Measurements from ENCODE around the gene MAP1S. TPM values are rescaled to one million over a fixed set of nuclear protein-coding genes. Genes with fewer than 3 reads are reported as not detected.

MAP1S gene
- total RNA-seq, 2 experiments from 2014 or later: 67.3 to 69.1 TPM

GRCh38 chr19:17716309-17716929 lies 2.9 kb upstream of the MAP1S start:
- no peak overlapping the region for H3K27ac Mint-ChIP-seq
- H3K9me3 Mint-ChIP-seq (ENCODE audit: low read depth): no peaks in the 10 kb centered on the region
- no peaks in the 10 kb centered on the region for H3K27me3 Mint-ChIP-seq
- ATAC-seq: no peak
- H3K4me3 Mint-ChIP-seq: no peak overlapping the region
- DNase-seq: no peak
- H3K4me1 Mint-ChIP-seq: peaks cover 27% of the 10 kb centered on the region
- CTCF ChIA-PET: interaction anchor here (0.8 to 1.2 kb wide), 4 partner anchors 35 to 276 kb away, joined by 3 to 5 read pairs (median 3); partner anchors contain the start of gene FCHO1
- peaks cover 1% of the 10 kb centered on the region for H3K36me3 Mint-ChIP-seq

- DNase-seq: no peak
- H3K27ac Mint-ChIP-seq: peak overlapping the region; percentile 78
- no peaks in the 10 kb centered on the region for H3K9me3 Mint-ChIP-seq (ENCODE audit: low read depth)
- peak; percentile 6 for ATAC-seq
- no peaks in the 10 kb centered on the region for H3K27me3 Mint-ChIP-seq
- H3K4me3 Mint-ChIP-seq: peak overlapping the region; percentile 79
- peaks cover 5% of the 10 kb centered on the region for H3K36me3 Mint-ChIP-seq
- H3K4me1 Mint-ChIP-seq: peaks cover 36% of the 10 kb centered on the region
- CTCF ChIA-PET: interaction anchor here (0.8 to 2.4 kb wide), 9 partner anchors 14 to 223 kb away, joined by 3 to 12 read pairs (median 6); partner anchors contain the start of genes CCDC124 and RPL18A
Observed at GRCh38 chr19:17718550-17718946, 732 bp upstream of the MAP1S start.

DNA sequence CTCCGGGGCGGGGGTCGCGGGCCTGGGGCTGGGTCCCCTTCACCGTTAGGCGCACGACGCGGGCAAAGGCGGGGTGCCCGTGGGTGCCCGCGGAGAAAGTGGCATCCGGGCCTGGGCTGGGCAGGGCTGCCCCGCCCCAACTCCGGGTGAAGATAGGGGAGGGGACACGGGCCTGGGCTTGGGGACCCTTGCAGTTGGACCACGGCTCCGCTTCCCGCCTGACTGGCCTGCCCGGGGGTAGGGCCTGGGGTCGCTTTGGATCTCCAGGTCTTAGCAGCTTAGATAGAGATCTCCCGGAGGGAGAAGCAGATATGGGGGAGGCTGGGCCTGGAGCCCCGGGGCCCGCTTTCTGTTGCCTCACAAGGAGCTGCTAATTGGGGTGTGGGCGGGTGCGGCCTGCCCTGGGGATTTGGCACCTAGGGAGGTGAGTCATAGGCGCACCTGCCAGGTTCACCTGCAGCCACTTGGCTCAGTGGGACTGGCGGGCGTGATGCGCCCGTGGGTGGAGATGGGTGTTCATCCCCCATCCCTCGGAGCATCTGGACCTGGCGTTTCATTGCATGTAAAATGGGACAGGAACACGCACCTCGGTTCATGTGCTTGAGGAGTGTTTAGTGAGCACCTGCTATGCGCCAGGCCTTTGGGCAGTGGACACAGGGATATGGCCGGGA lies 585 bp downstream of the MAP1S start:
- peak overlapping the region; percentile 82 for H3K4me3 Mint-ChIP-seq
- ATAC-seq: peak; percentile 54
- DNase-seq: peak; percentile 46
- H3K4me1 Mint-ChIP-seq: peaks cover 36% of the 10 kb centered on the region
- peaks cover 11% of the 10 kb centered on the region for H3K36me3 Mint-ChIP-seq
- CTCF ChIA-PET: interaction anchor here (0.9 to 2.4 kb wide), 9 partner anchors 11 to 224 kb away, joined by 3 to 12 read pairs (median 5); partner anchors contain the start of gene RPL18A
- H3K9me3 Mint-ChIP-seq (ENCODE audit: low read depth): no peaks in the 10 kb centered on the region
- peak overlapping the region; percentile 61 for H3K27ac Mint-ChIP-seq
- no peaks in the 10 kb centered on the region for H3K27me3 Mint-ChIP-seq

GRCh38 chr19:17720440-17720839 lies 1.2 kb downstream of the MAP1S start:
- Mint-ChIP-seq H3K36me3 (peaks cover 13% of the 10 kb centered on the region), H3K4me3 (peak overlapping the region; percentile 82), H3K27ac (peak overlapping the region; percentile 61), H3K4me1 (peaks cover 36% of the 10 kb centered on the region), H3K9me3 (ENCODE audit: low read depth) (no peaks in the 10 kb centered on the region), H3K27me3 (no peaks in the 10 kb centered on the region)
- ATAC-seq (no peak), DNase-seq (no peak)
- CTCF ChIA-PET: interaction anchor here (1.1 to 2.4 kb wide), 8 partner anchors 10 to 224 kb away, joined by 3 to 12 read pairs (median 5); partner anchors contain the start of gene RPL18A

DNA sequence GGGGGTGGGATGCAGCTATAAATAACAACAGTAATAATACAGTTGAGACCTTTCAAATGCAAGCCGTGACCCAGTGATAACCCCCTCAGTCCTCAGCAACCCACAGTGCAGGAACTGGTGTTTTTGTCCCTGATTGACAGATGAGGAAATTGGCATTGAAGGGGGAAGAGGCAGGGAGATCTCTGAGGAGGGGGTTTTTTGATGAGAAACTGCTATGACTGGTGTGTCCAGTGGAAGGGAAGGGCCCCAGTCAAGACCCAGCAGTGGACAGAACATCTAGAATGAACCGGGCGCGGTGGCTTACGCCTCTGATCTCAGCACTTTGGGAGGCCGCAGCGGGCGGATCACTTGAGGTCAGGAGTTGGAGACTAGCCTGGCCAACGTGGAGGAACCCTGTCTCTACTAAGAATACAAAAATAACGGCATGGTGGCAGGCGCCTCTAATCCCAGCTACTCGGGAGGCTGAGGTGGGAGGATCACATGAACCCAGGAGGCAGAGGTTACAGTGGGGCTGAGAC lies 1.9 kb downstream of the MAP1S start:
- Mint-ChIP-seq H3K4me1 (peaks cover 36% of the 10 kb centered on the region), H3K27ac (peak overlapping the region; percentile 25), H3K36me3 (peaks cover 14% of the 10 kb centered on the region), H3K27me3 (no peaks in the 10 kb centered on the region), H3K9me3 (ENCODE audit: low read depth) (no peaks in the 10 kb centered on the region), H3K4me3 (peak overlapping the region; percentile 82)
- ATAC-seq (no peak), DNase-seq (no peak)
- CTCF ChIA-PET: interaction anchor here (1.1 to 1.4 kb wide), 2 partner anchors 62 to 225 kb away, joined by 3 to 4 read pairs; no protein-coding TSS in a partner anchor

- H3K27ac Mint-ChIP-seq: peak overlapping the region; percentile 25
- DNase-seq: no peak
Observed at GRCh38 chr19:17721821-17722220, 2.5 kb downstream of the MAP1S start.

GRCh38 chr19:17722655-17723240 lies 3.5 kb downstream of the MAP1S start:
- Mint-ChIP-seq H3K27ac (no peak overlapping the region), H3K4me1 (peaks cover 31% of the 10 kb centered on the region), H3K4me3 (no peak overlapping the region), H3K36me3 (peaks cover 18% of the 10 kb centered on the region), H3K9me3 (ENCODE audit: low read depth) (no peaks in the 10 kb centered on the region), H3K27me3 (no peaks in the 10 kb centered on the region)
- no peak for ATAC-seq
- CTCF ChIA-PET: interaction anchor here (0.7 to 1.4 kb wide), 5 partner anchors 18 to 226 kb away, joined by 3 to 4 read pairs (median 3); no protein-coding TSS in a partner anchor
- no peak for DNase-seq

More at GRCh38 chr19:17721821-17722220, 2.5 kb downstream of the MAP1S start:
- no peaks in the 10 kb centered on the region for H3K27me3 Mint-ChIP-seq
- CTCF ChIA-PET: interaction anchor here (0.7 to 1.4 kb wide), 5 partner anchors 17 to 225 kb away, joined by 3 to 4 read pairs (median 3); no protein-coding TSS in a partner anchor
- H3K4me3 Mint-ChIP-seq: peak overlapping the region; percentile 82
- peaks cover 16% of the 10 kb centered on the region for H3K36me3 Mint-ChIP-seq
- no peak for ATAC-seq
- no peaks in the 10 kb centered on the region for H3K9me3 Mint-ChIP-seq (ENCODE audit: low read depth)
- peaks cover 36% of the 10 kb centered on the region for H3K4me1 Mint-ChIP-seq

DNA sequence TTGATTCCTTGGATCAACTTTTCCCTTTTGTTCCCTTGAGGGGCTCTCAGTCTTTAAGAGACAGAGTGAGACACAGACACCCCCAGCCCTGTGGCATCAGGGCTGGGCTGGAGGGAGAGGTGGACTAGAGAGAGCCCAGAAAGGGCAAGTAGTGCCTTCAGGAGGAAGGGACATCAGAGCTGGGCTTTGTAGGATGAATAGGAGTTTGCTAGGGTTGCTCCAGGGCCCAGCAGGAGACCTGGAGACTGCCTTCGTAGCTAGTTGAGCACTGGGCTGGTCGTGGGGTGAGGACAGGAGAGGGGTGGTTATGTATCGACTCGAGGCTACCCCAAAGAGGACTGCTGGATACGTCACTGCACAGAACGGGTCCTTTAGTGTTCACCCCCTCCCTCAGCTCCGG lies 5.4 kb downstream of the MAP1S start:
- DNase-seq: no peak
- H3K4me3 Mint-ChIP-seq: no peak overlapping the region
- ATAC-seq: no peak
- H3K27ac Mint-ChIP-seq: no peak overlapping the region
- CTCF ChIA-PET: interaction anchor here (2.1 kb wide), 1 partner anchor 131 kb away, joined by 5 read pairs; no protein-coding TSS in a partner anchor
- peaks cover 24% of the 10 kb centered on the region for H3K4me1 Mint-ChIP-seq
- no peaks in the 10 kb centered on the region for H3K9me3 Mint-ChIP-seq (ENCODE audit: low read depth)
- H3K36me3 Mint-ChIP-seq: peaks cover 23% of the 10 kb centered on the region
- no peaks in the 10 kb centered on the region for H3K27me3 Mint-ChIP-seq

DNA sequence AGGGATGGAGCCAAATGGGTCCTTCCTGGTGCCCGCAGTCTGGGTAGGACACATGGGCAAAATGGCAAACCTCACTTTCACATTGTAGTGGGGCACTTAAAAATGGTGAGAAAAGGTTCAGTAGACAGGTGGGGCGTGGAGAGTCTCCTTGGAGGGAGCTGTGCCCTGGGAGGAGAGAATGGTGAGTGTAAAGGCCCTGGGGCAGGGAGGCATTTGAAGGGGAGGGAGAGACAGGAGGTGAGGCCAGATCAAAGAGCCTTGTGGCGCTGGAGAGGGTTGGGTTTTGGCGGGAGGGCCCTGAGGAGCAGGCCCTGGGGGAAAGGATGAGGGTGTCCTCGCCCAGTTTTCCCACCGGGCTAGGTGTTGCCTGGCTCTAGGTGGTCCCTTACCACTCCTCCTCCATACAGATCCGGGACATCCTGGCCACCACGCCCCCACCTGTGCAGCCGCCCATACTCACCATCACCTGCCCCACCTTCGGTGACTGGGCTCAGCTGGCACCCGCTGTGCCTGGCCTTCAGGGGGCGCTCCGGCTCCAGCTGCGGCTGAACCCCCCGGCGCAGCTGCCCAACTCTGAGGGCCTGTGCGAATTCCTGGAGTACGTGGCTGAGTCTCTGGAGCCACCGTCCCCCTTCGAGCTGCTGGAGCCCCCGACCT lies 6.3 kb downstream of the MAP1S start:
- Mint-ChIP-seq H3K4me1 (peaks cover 24% of the 10 kb centered on the region), H3K4me3 (no peak overlapping the region), H3K27ac (no peak overlapping the region), H3K9me3 (ENCODE audit: low read depth) (no peaks in the 10 kb centered on the region), H3K36me3 (peaks cover 30% of the 10 kb centered on the region), H3K27me3 (no peaks in the 10 kb centered on the region)
- CTCF ChIA-PET: interaction anchor here (1.1 to 2.1 kb wide), 3 partner anchors 11 to 130 kb away, joined by 3 to 5 read pairs (median 4); no protein-coding TSS in a partner anchor
- DNase-seq: no peak
- no peak for ATAC-seq

GRCh38 chr19:17726136-17726741 lies 7.0 kb downstream of the MAP1S start:
- ATAC-seq (no peak), DNase-seq (no peak)
- Mint-ChIP-seq H3K27me3 (no peaks in the 10 kb centered on the region), H3K4me1 (peaks cover 21% of the 10 kb centered on the region), H3K27ac (no peak overlapping the region), H3K36me3 (peaks cover 36% of the 10 kb centered on the region), H3K4me3 (no peak overlapping the region), H3K9me3 (ENCODE audit: low read depth) (no peaks in the 10 kb centered on the region)
- CTCF ChIA-PET: interaction anchor here (1.1 to 2.1 kb wide), 4 partner anchors 11 to 129 kb away, joined by 3 to 5 read pairs (median 4); no protein-coding TSS in a partner anchor

DNA sequence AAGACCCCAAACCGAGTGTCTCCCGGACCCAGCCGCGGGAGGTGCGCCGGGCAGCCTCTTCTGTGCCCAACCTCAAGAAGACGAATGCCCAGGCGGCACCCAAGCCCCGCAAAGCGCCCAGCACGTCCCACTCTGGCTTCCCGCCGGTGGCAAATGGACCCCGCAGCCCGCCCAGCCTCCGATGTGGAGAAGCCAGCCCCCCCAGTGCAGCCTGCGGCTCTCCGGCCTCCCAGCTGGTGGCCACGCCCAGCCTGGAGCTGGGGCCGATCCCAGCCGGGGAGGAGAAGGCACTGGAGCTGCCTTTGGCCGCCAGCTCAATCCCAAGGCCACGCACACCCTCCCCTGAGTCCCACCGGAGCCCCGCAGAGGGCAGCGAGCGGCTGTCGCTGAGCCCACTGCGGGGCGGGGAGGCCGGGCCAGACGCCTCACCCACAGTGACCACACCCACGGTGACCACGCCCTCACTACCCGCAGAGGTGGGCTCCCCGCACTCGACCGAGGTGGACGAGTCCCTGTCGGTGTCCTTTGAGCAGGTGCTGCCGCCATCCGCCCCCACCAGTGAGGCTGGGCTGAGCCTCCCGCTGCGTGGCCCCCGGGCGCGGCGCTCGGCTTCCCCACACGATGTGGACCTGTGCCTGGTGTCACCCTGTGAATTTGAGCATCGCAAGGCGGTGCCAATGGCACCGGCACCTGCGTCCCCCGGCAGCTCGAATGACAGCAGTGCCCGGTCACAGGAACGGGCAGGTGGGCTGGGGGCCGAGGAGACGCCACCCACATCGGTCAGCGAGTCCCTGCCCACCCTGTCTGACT lies 7.9 kb downstream of the MAP1S start:
- no peak for DNase-seq
- peaks cover 42% of the 10 kb centered on the region for H3K36me3 Mint-ChIP-seq
- H3K27me3 Mint-ChIP-seq: no peaks in the 10 kb centered on the region
- H3K9me3 Mint-ChIP-seq (ENCODE audit: low read depth): no peaks in the 10 kb centered on the region
- CTCF ChIA-PET: interaction anchor here (1.4 to 1.5 kb wide), 2 partner anchors 50 to 103 kb away, joined by 3 read pairs; no protein-coding TSS in a partner anchor
- ATAC-seq: no peak
- no peak overlapping the region for H3K4me3 Mint-ChIP-seq
- H3K4me1 Mint-ChIP-seq: peaks cover 14% of the 10 kb centered on the region
- H3K27ac Mint-ChIP-seq: no peak overlapping the region

DNA sequence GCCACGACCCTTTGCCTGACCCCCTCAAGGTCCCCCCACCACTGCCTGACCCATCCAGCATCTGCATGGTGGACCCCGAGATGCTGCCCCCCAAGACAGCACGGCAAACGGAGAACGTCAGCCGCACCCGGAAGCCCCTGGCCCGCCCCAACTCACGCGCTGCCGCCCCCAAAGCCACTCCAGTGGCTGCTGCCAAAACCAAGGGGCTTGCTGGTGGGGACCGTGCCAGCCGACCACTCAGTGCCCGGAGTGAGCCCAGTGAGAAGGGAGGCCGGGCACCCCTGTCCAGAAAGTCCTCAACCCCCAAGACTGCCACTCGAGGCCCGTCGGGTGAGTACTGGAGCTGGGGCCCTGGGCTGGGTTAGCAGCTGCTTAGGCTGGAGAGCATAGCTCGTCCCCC lies 8.6 kb downstream of the MAP1S start:
- Mint-ChIP-seq H3K27me3 (no peaks in the 10 kb centered on the region), H3K36me3 (peaks cover 42% of the 10 kb centered on the region), H3K4me3 (no peak overlapping the region), H3K4me1 (peaks cover 12% of the 10 kb centered on the region), H3K9me3 (ENCODE audit: low read depth) (no peaks in the 10 kb centered on the region), H3K27ac (no peak overlapping the region)
- CTCF ChIA-PET: no interaction called here
- ATAC-seq: no peak
- no peak for DNase-seq
